Liver (tissue), 9 donors: Measurements from ENCODE around the gene CAMK2B. TPM values are rescaled to one million over a fixed set of nuclear protein-coding genes. Genes with fewer than 3 reads are reported as not detected.

Source experiments
- DNase-seq: peaks from one replicate; pipeline ENCODE4 v3.0.0-alpha.2; 2017; ENCODE audit warnings: low spot score
- H3K27ac ChIP-seq, 2 donors: one replicate each; pipeline ENCODE4 v1.7.0; 2013; ENCODE audit warnings: inconsistent platforms in 2 of 2, low read length in 2 of 2, control low read depth in 1 of 2, low read depth in 1 of 2, mild to moderate bottlenecking in 1 of 2
- H3K27me3 ChIP-seq, 4 donors: one replicate each; pipeline versions ENCODE4 v1.6.1 to v1.7.0; 2013; ENCODE audit warnings: low read length in 3 of 4, inconsistent platforms in 1 of 4, mild to moderate bottlenecking in 1 of 4, moderate library complexity in 1 of 4; ENCODE audit not compliant: control insufficient read depth in 4 of 4, insufficient read depth in 4 of 4
- H3K36me3 ChIP-seq, 4 donors: one replicate each; pipeline versions ENCODE4 v1.6.1 to v1.7.0; 2013; ENCODE audit warnings: low read length in 3 of 4, mild to moderate bottlenecking in 3 of 4, low read depth in 1 of 4, moderate library complexity in 1 of 4; ENCODE audit not compliant: control insufficient read depth in 4 of 4, insufficient read depth in 3 of 4
- H3K4me1 ChIP-seq, 4 donors: one replicate each; pipeline versions ENCODE4 v1.6.1 to v1.7.0; 2013; ENCODE audit warnings: low read length in 3 of 4, mild to moderate bottlenecking in 3 of 4, moderate library complexity in 1 of 4; ENCODE audit not compliant: control insufficient read depth in 4 of 4, insufficient read depth in 4 of 4
- H3K4me3 ChIP-seq, 3 donors: one replicate each; pipeline versions ENCODE4 v1.6.1 to v1.7.0; 2013; ENCODE audit warnings: low read length in 3 of 3, control low read depth in 1 of 3, low read depth in 1 of 3, mild to moderate bottlenecking in 1 of 3
- H3K9ac ChIP-seq, 2 donors: one replicate each; pipeline ENCODE4 v1.7.0; 2013; ENCODE audit warnings: low read length in 2 of 2, mild to moderate bottlenecking in 2 of 2, moderate library complexity in 2 of 2, control low read depth in 1 of 2, low read depth in 1 of 2
- H3K9me3 ChIP-seq, 4 donors: one replicate each; pipeline versions ENCODE4 v1.6.1 to v1.7.0; 2013; ENCODE audit warnings: low read length in 3 of 4; ENCODE audit not compliant: control insufficient read depth in 4 of 4
- ATF3 ChIP-seq: IDR thresholded peaks from 2 replicates; pipeline ENCODE4 v1.6.1; 2016; ENCODE audit warnings: antibody characterized with exemption
- CTCF ChIP-seq: fragments of 150-350 bp; IDR thresholded peaks from 2 replicates; pipeline ENCODE4 v1.5.1; 2017; ENCODE audit warnings: improper control_type of control experiment, low read depth, low read length; ENCODE audit not compliant: missing input control
- EGR1 ChIP-seq, 2 donors: IDR thresholded peaks; 2 replicates each; pipeline ENCODE4 v1.6.1; 2016 to 2018; ENCODE audit warnings: antibody characterized with exemption in 2 of 2, low read depth in 2 of 2
- FOXA1 ChIP-seq: IDR thresholded peaks from 2 replicates; pipeline ENCODE4 v1.6.1; 2016; ENCODE audit warnings: antibody characterized with exemption
- FOXA2 ChIP-seq: IDR thresholded peaks from 2 replicates; pipeline ENCODE4 v1.6.1; 2016; ENCODE audit warnings: antibody characterized with exemption
- GABPA ChIP-seq, 2 donors: IDR thresholded peaks in 1 of 2; conservative IDR thresholded peaks in 1 of 2; 2 replicates each; pipeline ENCODE4 v1.6.1; 2016; ENCODE audit warnings: antibody characterized with exemption in 2 of 2, mild to moderate bottlenecking in 1 of 2, moderate library complexity in 1 of 2
- HNF4A ChIP-seq, 2 donors: conservative IDR thresholded peaks; 2 replicates each; pipeline ENCODE4 v1.6.1; 2016; ENCODE audit warnings: antibody characterized with exemption in 2 of 2, mild to moderate bottlenecking in 2 of 2
- HNF4G ChIP-seq: IDR thresholded peaks from 2 replicates; pipeline ENCODE4 v1.6.1; 2016; ENCODE audit warnings: antibody characterized with exemption
- JUND ChIP-seq, 2 donors: IDR thresholded peaks; 2 replicates each; pipeline ENCODE4 v1.6.1; 2016; ENCODE audit warnings: antibody characterized with exemption in 2 of 2
- MAX ChIP-seq: IDR thresholded peaks from 2 replicates; pipeline ENCODE4 v1.6.1; 2016; ENCODE audit warnings: antibody characterized with exemption
- NR2F2 ChIP-seq: IDR thresholded peaks from 2 replicates; pipeline ENCODE4 v1.6.1; 2016; ENCODE audit warnings: antibody characterized with exemption
- REST ChIP-seq: IDR thresholded peaks from 2 replicates; pipeline ENCODE4 v1.6.1; 2016; ENCODE audit warnings: antibody characterized with exemption, mild to moderate bottlenecking
- RXRA ChIP-seq, 2 donors: IDR thresholded peaks; 2 replicates each; pipeline ENCODE4 v1.6.1; 2017 to 2018; ENCODE audit warnings: antibody characterized with exemption in 2 of 2, mild to moderate bottlenecking in 1 of 2
- SP1 ChIP-seq: IDR thresholded peaks from 2 replicates; pipeline ENCODE4 v1.6.1; 2018; ENCODE audit warnings: antibody characterized with exemption, mild to moderate bottlenecking
- TAF1 ChIP-seq: conservative IDR thresholded peaks from 2 replicates; pipeline ENCODE4 v1.6.1; 2016; ENCODE audit warnings: antibody characterized with exemption, mild to moderate bottlenecking
- YY1 ChIP-seq: IDR thresholded peaks from 2 replicates; pipeline ENCODE4 v1.6.1; 2016; ENCODE audit warnings: antibody characterized with exemption, mild to moderate bottlenecking
- ZBTB33 ChIP-seq: IDR thresholded peaks from 2 replicates; pipeline ENCODE4 v1.6.1; 2016; ENCODE audit warnings: antibody characterized with exemption
- WGBS: extraction: QIAGEN DNeasy Blood & Tissue Kit; methylation state at CpG from one replicate; pipeline ENCODE4 v1.1.7; 2013; 5-methylcytosine and 5-hydroxymethylcytosine counted together
- polyA plus RNA-seq, 2 donors: library from polyadenylated mRNA; stranded (reverse) in 1 of 2; unstranded in 1 of 2; fragments of 200-250 nt in 1 of 2; fragments of >200 nt in 1 of 2; fragmentation: Nextera tagmentation in 1 of 2; extraction: Ambion mirVana in 1 of 2; gene quantifications; one replicate each; pipeline versions ENCODE4 v1.2.1 to v1.2.3, GENCODE V29; 2013 to 2015
- total RNA-seq, 2 donors: library from RNA; depleted of rRNA; stranded (reverse); fragments of >200 nt; gene quantifications; one replicate each; pipeline ENCODE4 v1.2.3, GENCODE V29; 2014
- donor health status: healthy.
- donor health status: healthy.
- donor health status: healthy.
- donor health status: healthy.
- donor health status: healthy.

The CAMK2B gene
- total and polyA plus RNA-seq, 4 donors = 2.1 to 3.3 (median 2.2) TPM; not detected in 1

- TF ChIP-seq EGR1 (IDR thresholded peaks at IDR 0.05; ENCODE audit: low read depth in 2 of 2) = no peak
- TF ChIP-seq REST = no peak
- TF ChIP-seq ATF3 = no peak
- TF ChIP-seq NR2F2 = no peak
- TF ChIP-seq HNF4A (conservative IDR thresholded peaks at IDR 0.05) = no peak
- no peak for TF ChIP-seq ZBTB33
- no peak for TF ChIP-seq TAF1
- TF ChIP-seq YY1 = no peak
- no peak for TF ChIP-seq FOXA1
- no peak for TF ChIP-seq SP1
- Histone ChIP-seq H3K4me1 (no peaks in the 10 kb centered on the region), H3K27me3 (no peaks in the 10 kb centered on the region), H3K9me3 (no peaks in the 10 kb centered on the region), H3K36me3 (no peaks in the 10 kb centered on the region), H3K27ac (no peak overlapping the region), H3K4me3 (no peak overlapping the region), H3K9ac (no peak overlapping the region)
- no peak for DNase-seq
- WGBS = 87% methylated on average over 14 of the region's 14 CpGs
Observed at GRCh38 chr7:44227911-44228310, 97.5 kb downstream of the CAMK2B start.

GRCh38 chr7:44226396-44226753 is 99.0 kb downstream of the CAMK2B start:
- Histone ChIP-seq H3K27ac (no peak overlapping the region), H3K27me3 (no peaks in the 10 kb centered on the region), H3K9me3 (no peaks in the 10 kb centered on the region), H3K36me3 (no peaks in the 10 kb centered on the region), H3K9ac (no peak overlapping the region), H3K4me1 (no peaks in the 10 kb centered on the region), H3K4me3 (no peak overlapping the region)
- 82% methylated on average over 17 of the region's 17 CpGs for WGBS
- DNase-seq = no peak
- no peak for TF ChIP-seq HNF4G
- TF ChIP-seq JUND (IDR thresholded peaks at IDR 0.05) = no peak
- TF ChIP-seq GABPA (IDR thresholded peaks at IDR 0.05 in 1 of 2, conservative IDR thresholded peaks at IDR 0.05 in 1 of 2) = no peak
- TF ChIP-seq EGR1 (IDR thresholded peaks at IDR 0.05; ENCODE audit: low read depth in 2 of 2) = no peak
- TF ChIP-seq RXRA (IDR thresholded peaks at IDR 0.05) = no peak
- TF ChIP-seq HNF4A (conservative IDR thresholded peaks at IDR 0.05) = no peak
- TF ChIP-seq NR2F2 = no peak
- no peak for TF ChIP-seq FOXA2
- no peak for TF ChIP-seq MAX
- TF ChIP-seq FOXA1 = no peak
- no peak for TF ChIP-seq YY1
- TF ChIP-seq REST = no peak
- TF ChIP-seq ATF3 = no peak
- no peak for TF ChIP-seq ZBTB33
- no peak for TF ChIP-seq CTCF
- no peak for TF ChIP-seq TAF1
